ENCODE data around the gene CHST8.
"Not testable (repeated sequence)": the region's sequence is repeated elsewhere in the genome, so short reads cannot be mapped to it uniquely, and the experiment has no call there.

CHST8 gene

GRCh38 chr19:33818411-33818810 lies 196.7 kb downstream of the CHST8 start:
- Histone ChIP-seq H3K27ac (ENCODE audit: low read length) (no peak overlapping the region), H4K20me1 (ENCODE audit: insufficient read depth, low read length) (no peaks in the 10 kb centered on the region), H3K4me2 (ENCODE audit: low read depth, low read length) (no peak overlapping the region)

GRCh38 chr19:33819078-33819477 lies 197.3 kb downstream of the CHST8 start:
- H3K27me3 ChIP-seq (replicated peaks; ENCODE audit: insufficient read depth, low read length) = peaks cover 54% of the 10 kb centered on the region
- not testable (repeated sequence) for H4K20me1 ChIP-seq (ENCODE audit: insufficient read depth, low read length); H3K9me2 ChIP-seq (replicated peaks; ENCODE audit: insufficient read depth, low read length); DNase-seq; H3F3A ChIP-seq (ENCODE audit: insufficient read depth, low read length); H3K9me3 ChIP-seq (replicated peaks; ENCODE audit: insufficient read depth, low read length); H3K4me1 ChIP-seq (ENCODE audit: low read length); H3K27ac ChIP-seq (ENCODE audit: low read length); H3K9ac ChIP-seq (ENCODE audit: low read length); H3K79me2 ChIP-seq (ENCODE audit: low read length); H2AFZ ChIP-seq (ENCODE audit: low read length); H3K36me3 ChIP-seq (replicated peaks; ENCODE audit: insufficient read depth, low read length); H3K4me3 ChIP-seq (ENCODE audit: low read length); H3K4me2 ChIP-seq (ENCODE audit: low read depth, low read length)

More at GRCh38 chr19:33818411-33818810, 196.7 kb downstream of the CHST8 start:
- DNase-seq = no peak
- Histone ChIP-seq H3K9me2 (replicated peaks; ENCODE audit: insufficient read depth, low read length) (no peaks in the 10 kb centered on the region), H3K27me3 (replicated peaks; ENCODE audit: insufficient read depth, low read length) (peaks cover 58% of the 10 kb centered on the region), H3K9ac (ENCODE audit: low read length) (no peak overlapping the region), H3F3A (ENCODE audit: insufficient read depth, low read length) (no peaks in the 10 kb centered on the region), H3K36me3 (replicated peaks; ENCODE audit: insufficient read depth, low read length) (no peaks in the 10 kb centered on the region), H2AFZ (ENCODE audit: low read length) (no peak overlapping the region), H3K9me3 (replicated peaks; ENCODE audit: insufficient read depth, low read length) (no peaks in the 10 kb centered on the region), H3K4me3 (ENCODE audit: low read length) (no peak overlapping the region), H3K4me1 (ENCODE audit: low read length) (no peaks in the 10 kb centered on the region), H3K79me2 (ENCODE audit: low read length) (no peaks in the 10 kb centered on the region)
- no peak for TF ChIP-seq EZH2phosphoT487 (IDR thresholded peaks at IDR 0.05; ENCODE audit: low read length)

- Histone ChIP-seq H3K9ac (ENCODE audit: low read length) (no peak overlapping the region), H3K9me2 (replicated peaks; ENCODE audit: insufficient read depth, low read length) (no peaks in the 10 kb centered on the region), H3K79me2 (ENCODE audit: low read length) (no peaks in the 10 kb centered on the region), H3K4me1 (ENCODE audit: low read length) (no peaks in the 10 kb centered on the region), H3K27me3 (replicated peaks; ENCODE audit: insufficient read depth, low read length) (peaks cover 52% of the 10 kb centered on the region), H3K36me3 (replicated peaks; ENCODE audit: insufficient read depth, low read length) (no peaks in the 10 kb centered on the region), H4K20me1 (ENCODE audit: insufficient read depth, low read length) (no peaks in the 10 kb centered on the region), H3K27ac (ENCODE audit: low read length) (no peak overlapping the region), H3K4me3 (ENCODE audit: low read length) (peak overlapping the region; percentile 26), H3K4me2 (ENCODE audit: low read depth, low read length) (peak overlapping the region; percentile 60), H3K9me3 (replicated peaks; ENCODE audit: insufficient read depth, low read length) (no peaks in the 10 kb centered on the region), H2AFZ (ENCODE audit: low read length) (peak overlapping the region; percentile 26), H3F3A (ENCODE audit: insufficient read depth, low read length) (no peaks in the 10 kb centered on the region)
- no peak for TF ChIP-seq EZH2phosphoT487 (IDR thresholded peaks at IDR 0.05; ENCODE audit: low read length)
- no peak for TF ChIP-seq CTCF (IDR thresholded peaks at IDR 0.05; ENCODE audit: low read length)
- no peak for TF ChIP-seq EZH2 (optimal IDR thresholded peaks at IDR 0.05; ENCODE audit: low read depth, low read length)
- DNase-seq = no peak
Observed at GRCh38 chr19:33819506-33819879, 197.7 kb downstream of the CHST8 start.

GRCh38 chr19:33819880-33820781 lies 198.4 kb downstream of the CHST8 start:
- no peaks in the 10 kb centered on the region for H3K79me2 ChIP-seq (ENCODE audit: low read length)
- no peak overlapping the region for H3K27ac ChIP-seq (ENCODE audit: low read length)
- peak; percentile 6; the same call in 1 of the 2 replicates for TF ChIP-seq CTCF (IDR thresholded peaks at IDR 0.05; ENCODE audit: low read length)
- no peak for TF ChIP-seq EZH2phosphoT487 (IDR thresholded peaks at IDR 0.05; ENCODE audit: low read length)
- peak; percentile 32 for DNase-seq
- peak overlapping the region; percentile 26 for H2AFZ ChIP-seq (ENCODE audit: low read length)
- no peak overlapping the region for H3K9ac ChIP-seq (ENCODE audit: low read length)
- H3K4me1 ChIP-seq (ENCODE audit: low read length) = no peaks in the 10 kb centered on the region
- H4K20me1 ChIP-seq (ENCODE audit: insufficient read depth, low read length) = no peaks in the 10 kb centered on the region
- no peaks in the 10 kb centered on the region for H3K9me2 ChIP-seq (replicated peaks; ENCODE audit: insufficient read depth, low read length)
- H3K4me2 ChIP-seq (ENCODE audit: low read depth, low read length) = peak overlapping the region; percentile 60
- H3K9me3 ChIP-seq (replicated peaks; ENCODE audit: insufficient read depth, low read length) = no peaks in the 10 kb centered on the region
- H3K36me3 ChIP-seq (replicated peaks; ENCODE audit: insufficient read depth, low read length) = no peaks in the 10 kb centered on the region
- no peaks in the 10 kb centered on the region for H3F3A ChIP-seq (ENCODE audit: insufficient read depth, low read length)
- H3K4me3 ChIP-seq (ENCODE audit: low read length) = peak overlapping the region; percentile 26
- H3K27me3 ChIP-seq (replicated peaks; ENCODE audit: insufficient read depth, low read length) = peaks cover 46% of the 10 kb centered on the region
